ENCODE results near the gene CNKSR2. TPM values are rescaled to one million over a fixed set of nuclear protein-coding genes. Genes with fewer than 3 reads are reported as not detected.

CNKSR2 gene
- total RNA-seq, 2 experiments from 2014 or later, result 14.4 to 14.8 TPM

- no peak overlapping the region for H3K27ac Mint-ChIP-seq
- ChIA-PET POLR2A (no interaction called here), CTCF (no interaction called here)
- no peaks in the 10 kb centered on the region for H3K27me3 Mint-ChIP-seq
- intact Hi-C loops (cut with DNase I, micrococcal nuclease), result no loop called here
- no peak overlapping the region for H3K4me3 Mint-ChIP-seq
- Histone ChIP-seq H3K4me3 (ENCODE audit: low read length) (no peak overlapping the region), H3K9me3 (ENCODE audit: control insufficient read depth in 1 of 2, insufficient read depth in 1 of 2, low read length in 2 of 2) (no peaks in the 10 kb centered on the region), H3K27ac (ENCODE audit: low read depth in 1 of 2, low read length in 2 of 2) (no peak overlapping the region), H3K4me1 (ENCODE audit: insufficient read depth, low read length) (no peaks in the 10 kb centered on the region), H3K27me3 (ENCODE audit: control insufficient read depth in 1 of 2, insufficient read depth in 2 of 2, low read length in 2 of 2) (no peaks in the 10 kb centered on the region), H3K36me3 (ENCODE audit: insufficient read depth, low read length) (no peaks in the 10 kb centered on the region)
- DNase-seq (no peak), ATAC-seq (ENCODE audit: poor library complexity) (no peak)
- H3K4me1 Mint-ChIP-seq (ENCODE audit: low read depth), result no peaks in the 10 kb centered on the region
- TF ChIP-seq CTCF (IDR thresholded peaks at IDR 0.05), result no peak
- H3K9me3 Mint-ChIP-seq, result no peaks in the 10 kb centered on the region
- peaks cover 44% of the 10 kb centered on the region for H3K36me3 Mint-ChIP-seq (ENCODE audit: low read depth)
Observed at GRCh38 chrX:21610168-21610567, 235.9 kb downstream of the CNKSR2 start.

GRCh38 chrX:21612154-21612553, 237.9 kb downstream of the CNKSR2 start:
- Mint-ChIP-seq H3K4me1 (ENCODE audit: low read depth) (no peaks in the 10 kb centered on the region), H3K36me3 (ENCODE audit: low read depth) (peaks cover 33% of the 10 kb centered on the region), H3K27me3 (no peaks in the 10 kb centered on the region), H3K4me3 (no peak overlapping the region), H3K9me3 (no peaks in the 10 kb centered on the region), H3K27ac (no peak overlapping the region)
- ChIA-PET POLR2A (no interaction called here), CTCF (no interaction called here)
- intact Hi-C loops (cut with DNase I, micrococcal nuclease), result no loop called here
- Histone ChIP-seq H3K9me3 (ENCODE audit: control insufficient read depth in 1 of 2, insufficient read depth in 1 of 2, low read length in 2 of 2) (no peaks in the 10 kb centered on the region), H3K36me3 (ENCODE audit: insufficient read depth, low read length) (no peaks in the 10 kb centered on the region), H3K4me1 (ENCODE audit: insufficient read depth, low read length) (no peaks in the 10 kb centered on the region), H3K4me3 (ENCODE audit: low read length) (no peak overlapping the region), H3K27ac (ENCODE audit: low read depth in 1 of 2, low read length in 2 of 2) (no peak overlapping the region), H3K27me3 (ENCODE audit: control insufficient read depth in 1 of 2, insufficient read depth in 2 of 2, low read length in 2 of 2) (no peaks in the 10 kb centered on the region)
- no peak for DNase-seq
- ATAC-seq (ENCODE audit: poor library complexity), result no peak
- TF ChIP-seq CTCF (IDR thresholded peaks at IDR 0.05), result no peak

GRCh38 chrX:21616386-21616785, 242.2 kb downstream of the CNKSR2 start:
- no peak overlapping the region for H3K27ac Mint-ChIP-seq
- TF ChIP-seq CTCF (IDR thresholded peaks at IDR 0.05), result no peak
- H3K27me3 ChIP-seq (ENCODE audit: control insufficient read depth in 1 of 2, insufficient read depth in 2 of 2, low read length in 2 of 2), result no peaks in the 10 kb centered on the region
- H3K4me1 Mint-ChIP-seq (ENCODE audit: low read depth), result no peaks in the 10 kb centered on the region
- H3K4me3 ChIP-seq (ENCODE audit: low read length), result no peak overlapping the region
- POLR2A ChIA-PET, result no interaction called here
- ATAC-seq (ENCODE audit: poor library complexity), result no peak
- H3K27ac ChIP-seq (ENCODE audit: low read depth in 1 of 2, low read length in 2 of 2), result no peak overlapping the region
- H3K27me3 Mint-ChIP-seq, result no peaks in the 10 kb centered on the region
- no peak overlapping the region for H3K4me3 Mint-ChIP-seq
- no peaks in the 10 kb centered on the region for H3K36me3 ChIP-seq (ENCODE audit: insufficient read depth, low read length)
- no peaks in the 10 kb centered on the region for H3K4me1 ChIP-seq (ENCODE audit: insufficient read depth, low read length)
- intact Hi-C loops (cut with DNase I, micrococcal nuclease), result no loop called here
- DNase-seq, result no peak
- H3K9me3 ChIP-seq (ENCODE audit: control insufficient read depth in 1 of 2, insufficient read depth in 1 of 2, low read length in 2 of 2), result no peaks in the 10 kb centered on the region
- CTCF ChIA-PET, result interaction anchor here (0.6 kb wide), 1 partner anchor 38 kb away, joined by 3 read pairs; no protein-coding TSS in a partner anchor
- no peaks in the 10 kb centered on the region for H3K9me3 Mint-ChIP-seq
- peaks cover 10% of the 10 kb centered on the region for H3K36me3 Mint-ChIP-seq (ENCODE audit: low read depth)

Measured in CD4-positive, alpha-beta T cell (primary cell).